SK-N-SH (cell line): ENCODE measurements around the gene ATP6V1G3. TPM values are rescaled to one million over a fixed set of nuclear protein-coding genes. Genes with fewer than 3 reads are reported as not detected.

Experiments
- CTCF ChIA-PET: fragments of 300-600, 350-600 bp; formaldehyde crosslinking; extraction: SDS; loops from one replicate; lab custom pipeline; 2021; lab: Yijun Ruan, JAX
- POLR2A ChIA-PET: fragments of 350-600 bp; sonication (Branson Sonifier 250); formaldehyde crosslinking; extraction: SDS; loops from one replicate; lab custom pipeline; 2020; ENCODE audit warnings: antibody characterized with exemption, inconsistent platforms; lab: Yijun Ruan, JAX
- DNase-seq: peaks from one replicate; pipeline ENCODE4 v3.0.0; 2012
- H2AFZ ChIP-seq: fragments of 200-600 bp; sonication (generic); 2 replicates; pipeline ENCODE4 v1.8.1; 2016; ENCODE audit warnings: antibody characterized with exemption, mild to moderate bottlenecking, low read depth
- H3F3A ChIP-seq: fragments of 200-600 bp; sonication (generic); replicated peaks from 2 replicates; pipeline ENCODE3; 2016; ENCODE audit warnings: antibody characterized with exemption, mild to moderate bottlenecking; ENCODE audit not compliant: insufficient read depth
- H3K27ac ChIP-seq, 2 experiments: fragments of 200-500 bp in 1 of 2; fragments of 200-600 bp in 1 of 2; sonication (Bioruptor generic) in 1 of 2; sonication (generic), shearing (Covaris generic) in 1 of 2; 2 replicates each; pipeline versions ENCODE4 v1.5.1 to v1.6.1; 2014 to 2016; ENCODE audit warnings: low read depth in 2 of 2, inconsistent platforms in 1 of 2, low read length in 1 of 2, mild to moderate bottlenecking in 1 of 2, mixed read lengths in 1 of 2
- H3K27me3 ChIP-seq: fragments of 200-600 bp; sonication (generic), shearing (Covaris generic); 2 replicates; pipeline ENCODE4 v1.6.1; 2016; ENCODE audit warnings: mixed run types; ENCODE audit not compliant: insufficient read depth
- H3K36me3 ChIP-seq, 2 experiments: fragments of 200-500 bp in 1 of 2; fragments of 200-600 bp in 1 of 2; sonication (Bioruptor generic) in 1 of 2; sonication (generic) in 1 of 2; replicated peaks in 1 of 2; 2 replicates each; pipeline versions ENCODE3 to v1.5.1; 2014 to 2016; ENCODE audit warnings: low read length in 1 of 2, mild to moderate bottlenecking in 1 of 2; ENCODE audit not compliant: insufficient read depth in 2 of 2, control insufficient read depth in 1 of 2
- H3K4me1 ChIP-seq, 2 experiments: fragments of 200-500 bp in 1 of 2; fragments of 200-600 bp in 1 of 2; sonication (Bioruptor generic) in 1 of 2; sonication (generic), shearing (Covaris generic) in 1 of 2; 2 replicates each; pipeline versions ENCODE4 v1.5.1 to v1.6.1; 2014 to 2016; ENCODE audit warnings: low read depth in 1 of 2, low read length in 1 of 2, mixed run types in 1 of 2; ENCODE audit not compliant: insufficient read depth in 2 of 2, control insufficient read depth in 1 of 2
- H3K4me2 ChIP-seq: fragments of 200-600 bp; sonication (generic), shearing (Covaris generic); 2 replicates; pipeline ENCODE4 v1.6.1; 2017; ENCODE audit warnings: mixed run types
- H3K4me3 ChIP-seq, 2 experiments: fragments of 200-500 bp in 1 of 2; fragments of 200-600 bp in 1 of 2; sonication (Bioruptor generic) in 1 of 2; sonication (generic), shearing (Covaris generic) in 1 of 2; 2 replicates each; pipeline versions ENCODE4 v1.5.1 to v1.8.1; 2014 to 2016; ENCODE audit warnings: low read depth in 2 of 2, inconsistent platforms in 1 of 2, low read length in 1 of 2, mild to moderate bottlenecking in 1 of 2, mixed read lengths in 1 of 2, moderate library complexity in 1 of 2
- H3K79me2 ChIP-seq: fragments of 200-600 bp; sonication (generic); 2 replicates; pipeline ENCODE4 v1.8.1; 2017; ENCODE audit warnings: mild to moderate bottlenecking; ENCODE audit not compliant: insufficient read depth
- H3K9ac ChIP-seq: fragments of 200-600 bp; sonication (generic); 2 replicates; pipeline ENCODE4 v1.6.1; 2017; ENCODE audit warnings: mixed run types
- H3K9me2 ChIP-seq: fragments of 200-600 bp; sonication (generic); 2 replicates; pipeline ENCODE4 v1.6.1; 2017; ENCODE audit warnings: mixed run types
- H3K9me3 ChIP-seq: fragments of 200-600 bp; sonication (generic); 2 replicates; pipeline ENCODE4 v1.6.1; 2017; ENCODE audit warnings: mixed run types, mild to moderate bottlenecking, moderate library complexity
- H4K20me1 ChIP-seq: fragments of 200-600 bp; sonication (generic); 2 replicates; pipeline ENCODE4 v1.6.1; 2017; ENCODE audit warnings: mild to moderate bottlenecking, mixed run types; ENCODE audit not compliant: insufficient read depth
- CHD2 ChIP-seq: fragments of 150-350 bp; IDR thresholded peaks from 2 replicates; pipeline ENCODE4 v1.6.1; 2018; ENCODE audit warnings: low read length; ENCODE audit not compliant: partially characterized antibody
- ELF1 ChIP-seq: IDR thresholded peaks from 2 replicates; pipeline ENCODE4 v1.4.0; 2012
- EZH2phosphoT487 ChIP-seq: fragments of 200-600 bp; sonication (generic); IDR thresholded peaks from 2 replicates; pipeline ENCODE4 v1.6.1; 2017; ENCODE audit warnings: low read depth, mixed run types, mild to moderate bottlenecking, antibody characterized with exemption, moderate library complexity, borderline replicate concordance
- FOSL2 ChIP-seq: IDR thresholded peaks from 2 replicates; pipeline ENCODE4 v1.4.0; 2012; ENCODE audit warnings: low read depth, mild to moderate bottlenecking, moderate library complexity, borderline replicate concordance
- FOXJ3 ChIP-seq: sonication (generic); formaldehyde crosslinking; IDR thresholded peaks from 2 replicates; pipeline ENCODE4 v1.5.1; 2020; ENCODE audit warnings: mild to moderate bottlenecking, missing genetic modification reagents
- GABPA ChIP-seq: IDR thresholded peaks from 2 replicates; pipeline ENCODE4 v1.4.0; 2012; ENCODE audit warnings: low read depth, mild to moderate bottlenecking
- IRF3 ChIP-seq: fragments of 150-350 bp; IDR thresholded peaks from 2 replicates; pipeline ENCODE4 v1.6.1; 2016; ENCODE audit warnings: mild to moderate bottlenecking, low read depth, low read length
- MEF2A ChIP-seq: IDR thresholded peaks from 2 replicates; pipeline ENCODE4 v1.4.0; 2012; ENCODE audit warnings: low read depth, borderline replicate concordance
- NFIC ChIP-seq: IDR thresholded peaks from 2 replicates; pipeline ENCODE4 v1.4.0; 2012; ENCODE audit warnings: borderline replicate concordance
- NRF1 ChIP-seq: IDR thresholded peaks from 2 replicates; pipeline ENCODE4 v1.6.1; 2012; ENCODE audit warnings: low read depth, mild to moderate bottlenecking, low read length
- POLR2AphosphoS5 ChIP-seq: IDR thresholded peaks from 2 replicates; pipeline ENCODE4 v1.6.1; 2012; ENCODE audit warnings: low read depth, low read length
- RCOR1 ChIP-seq: fragments of 150-350 bp; IDR thresholded peaks from 2 replicates; pipeline ENCODE4 v1.6.1; 2017; ENCODE audit warnings: antibody characterized with exemption, low read length
- RXRA ChIP-seq: IDR thresholded peaks from 2 replicates; pipeline ENCODE4 v1.4.0; 2012; ENCODE audit warnings: low read depth, mild to moderate bottlenecking, borderline replicate concordance
- SMC3 ChIP-seq: IDR thresholded peaks from 2 replicates; pipeline ENCODE4 v1.6.1; 2012; ENCODE audit warnings: low read depth, low read length, improper control_type of control experiment
- TEAD4 ChIP-seq: IDR thresholded peaks from 2 replicates; pipeline ENCODE4 v1.4.0; 2012; ENCODE audit warnings: mild to moderate bottlenecking, borderline replicate concordance; ENCODE audit not compliant: insufficient read depth
- USF1 ChIP-seq: IDR thresholded peaks from 2 replicates; pipeline ENCODE4 v1.4.0; 2012; ENCODE audit warnings: low read depth, borderline replicate concordance
- YY1 ChIP-seq: IDR thresholded peaks from 2 replicates; pipeline ENCODE4 v1.4.0; 2012; ENCODE audit warnings: low read depth, mild to moderate bottlenecking
- WGBS: methylation state at CpG from one replicate; pipeline ENCODE4 v1.1.6; 2017; ENCODE audit warnings: low lambda C conversion rate; 5-methylcytosine and 5-hydroxymethylcytosine counted together
- polyA plus RNA-seq, 3 experiments: library from polyadenylated mRNA; depleted of rRNA; stranded (reverse); fragments of >200 nt; gene quantifications; 2 replicates each; pipeline ENCODE4 v1.2.3, GENCODE V29; 2012
- TF ChIP-seq, protein P1 (sequence below): fragments of 200-600 bp; sonication (generic); IDR thresholded peaks from 2 replicates; pipeline ENCODE4 v1.6.1; 2017; ENCODE audit warnings: antibody characterized with exemption, mild to moderate bottlenecking, moderate library complexity
- TF ChIP-seq, protein P2 (sequence below): IDR thresholded peaks from 2 replicates; pipeline ENCODE4; 2012

Gene ATP6V1G3
- polyA plus RNA-seq, 1 of the 3 experiments (the other 2 are of a cell fraction), result not detected

- no peak for DNase-seq
- no peaks in the 10 kb centered on the region for H3K27me3 ChIP-seq
- H3K79me2 ChIP-seq, result no peaks in the 10 kb centered on the region
- no peak overlapping the region for H3K9ac ChIP-seq
- H3K9me2 ChIP-seq, result no peaks in the 10 kb centered on the region
- 85% methylated on average over 1 of the region's 1 CpG for WGBS
- H3F3A ChIP-seq, result peaks cover 8% of the 10 kb centered on the region
- H3K36me3 ChIP-seq, result no peaks in the 10 kb centered on the region
- H3K27ac ChIP-seq, result no peak overlapping the region
- H3K4me3 ChIP-seq, result no peak overlapping the region
- no peak for TF ChIP-seq SMC3
- TF ChIP-seq EZH2phosphoT487, result no peak
- TF ChIP-seq USF1, result no peak
- no peak for TF ChIP-seq ELF1
- TF ChIP-seq YY1, result no peak
- TF ChIP-seq IRF3, result no peak
- TF ChIP-seq NRF1, result no peak
- TF ChIP-seq RCOR1, result no peak
- TF ChIP-seq, protein P1, sequence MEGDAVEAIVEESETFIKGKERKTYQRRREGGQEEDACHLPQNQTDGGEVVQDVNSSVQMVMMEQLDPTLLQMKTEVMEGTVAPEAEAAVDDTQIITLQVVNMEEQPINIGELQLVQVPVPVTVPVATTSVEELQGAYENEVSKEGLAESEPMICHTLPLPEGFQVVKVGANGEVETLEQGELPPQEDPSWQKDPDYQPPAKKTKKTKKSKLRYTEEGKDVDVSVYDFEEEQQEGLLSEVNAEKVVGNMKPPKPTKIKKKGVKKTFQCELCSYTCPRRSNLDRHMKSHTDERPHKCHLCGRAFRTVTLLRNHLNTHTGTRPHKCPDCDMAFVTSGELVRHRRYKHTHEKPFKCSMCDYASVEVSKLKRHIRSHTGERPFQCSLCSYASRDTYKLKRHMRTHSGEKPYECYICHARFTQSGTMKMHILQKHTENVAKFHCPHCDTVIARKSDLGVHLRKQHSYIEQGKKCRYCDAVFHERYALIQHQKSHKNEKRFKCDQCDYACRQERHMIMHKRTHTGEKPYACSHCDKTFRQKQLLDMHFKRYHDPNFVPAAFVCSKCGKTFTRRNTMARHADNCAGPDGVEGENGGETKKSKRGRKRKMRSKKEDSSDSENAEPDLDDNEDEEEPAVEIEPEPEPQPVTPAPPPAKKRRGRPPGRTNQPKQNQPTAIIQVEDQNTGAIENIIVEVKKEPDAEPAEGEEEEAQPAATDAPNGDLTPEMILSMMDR, result no peak
- no peak for TF ChIP-seq FOXJ3
- TF ChIP-seq MEF2A, result no peak
- TF ChIP-seq, protein P2, sequence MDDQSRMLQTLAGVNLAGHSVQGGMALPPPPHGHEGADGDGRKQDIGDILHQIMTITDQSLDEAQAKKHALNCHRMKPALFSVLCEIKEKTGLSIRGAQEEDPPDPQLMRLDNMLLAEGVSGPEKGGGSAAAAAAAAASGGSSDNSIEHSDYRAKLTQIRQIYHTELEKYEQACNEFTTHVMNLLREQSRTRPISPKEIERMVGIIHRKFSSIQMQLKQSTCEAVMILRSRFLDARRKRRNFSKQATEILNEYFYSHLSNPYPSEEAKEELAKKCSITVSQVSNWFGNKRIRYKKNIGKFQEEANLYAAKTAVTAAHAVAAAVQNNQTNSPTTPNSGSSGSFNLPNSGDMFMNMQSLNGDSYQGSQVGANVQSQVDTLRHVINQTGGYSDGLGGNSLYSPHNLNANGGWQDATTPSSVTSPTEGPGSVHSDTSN, result no peak
- TF ChIP-seq CHD2, result no peak
- no peak overlapping the region for H3K4me2 ChIP-seq
- H3K4me1 ChIP-seq, result no peaks in the 10 kb centered on the region; a peak in 1 of 4 replicates
- H4K20me1 ChIP-seq, result no peaks in the 10 kb centered on the region
- no peak overlapping the region for H2AFZ ChIP-seq
- ChIA-PET CTCF (no interaction called here), POLR2A (no interaction called here)
- no peaks in the 10 kb centered on the region for H3K9me3 ChIP-seq
Observed at GRCh38 chr1:198483006-198483405, 57.5 kb downstream of the ATP6V1G3 start.

DNA sequence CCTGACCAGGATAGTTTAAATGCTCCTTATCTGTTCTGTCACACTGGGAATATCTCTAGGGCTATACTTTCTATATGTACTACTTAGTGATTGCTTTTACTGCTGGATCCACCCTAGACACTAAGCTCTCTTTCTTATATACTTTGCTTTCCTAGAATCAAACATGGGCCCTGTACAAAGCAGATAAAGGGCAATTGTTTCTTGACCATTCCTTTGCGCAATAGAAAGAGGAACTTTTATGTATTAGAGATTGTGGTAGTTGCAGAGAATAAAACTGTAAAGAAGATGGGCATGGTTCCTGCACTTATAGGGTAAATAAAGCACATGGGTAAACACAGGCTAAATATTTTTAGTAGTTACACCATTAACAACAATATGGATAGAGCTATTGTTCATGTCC lies 58.8 kb downstream of the ATP6V1G3 start:
- H3K4me2 ChIP-seq, result no peak overlapping the region
- H3K9ac ChIP-seq, result no peak overlapping the region
- H2AFZ ChIP-seq, result no peak overlapping the region
- WGBS, result 97% methylated on average over 1 of the region's 1 CpG
- ChIA-PET CTCF (interaction anchor here (0.9 to 2.3 kb wide), 2 partner anchors 10 to 204 kb away, joined by 3 to 9 read pairs; no protein-coding TSS in a partner anchor), POLR2A (no interaction called here)
- no peak for DNase-seq
- no peaks in the 10 kb centered on the region; a peak in 1 of 4 replicates for H3K4me1 ChIP-seq
- H3F3A ChIP-seq, result peaks cover 2% of the 10 kb centered on the region
- no peaks in the 10 kb centered on the region for H3K36me3 ChIP-seq
- no peak overlapping the region for H3K4me3 ChIP-seq
- no peaks in the 10 kb centered on the region for H4K20me1 ChIP-seq
- H3K9me3 ChIP-seq, result no peaks in the 10 kb centered on the region
- H3K27ac ChIP-seq, result no peak overlapping the region
- H3K27me3 ChIP-seq, result no peaks in the 10 kb centered on the region
- no peaks in the 10 kb centered on the region for H3K79me2 ChIP-seq
- no peaks in the 10 kb centered on the region for H3K9me2 ChIP-seq
- TF ChIP-seq USF1 (no peak), TEAD4 (no peak), RXRA (no peak), NFIC (no peak), FOSL2 (no peak), RCOR1 (no peak), MEF2A (no peak), SMC3 (no peak), GABPA (no peak), POLR2AphosphoS5 (no peak)
- TF ChIP-seq, protein P1, result no peak
